NCI-H187 (cell line): ENCODE measurements around the gene SLC25A43.
"Not testable (repeated sequence)": the region's sequence is repeated elsewhere in the genome, so short reads cannot be mapped to it uniquely, and the experiment has no call there.

Experiments
- DNase-seq, 2 experiments: peaks; one replicate each; lab custom pipeline; 2025; lab: John Stamatoyannopoulos, UW

Gene SLC25A43

DNA sequence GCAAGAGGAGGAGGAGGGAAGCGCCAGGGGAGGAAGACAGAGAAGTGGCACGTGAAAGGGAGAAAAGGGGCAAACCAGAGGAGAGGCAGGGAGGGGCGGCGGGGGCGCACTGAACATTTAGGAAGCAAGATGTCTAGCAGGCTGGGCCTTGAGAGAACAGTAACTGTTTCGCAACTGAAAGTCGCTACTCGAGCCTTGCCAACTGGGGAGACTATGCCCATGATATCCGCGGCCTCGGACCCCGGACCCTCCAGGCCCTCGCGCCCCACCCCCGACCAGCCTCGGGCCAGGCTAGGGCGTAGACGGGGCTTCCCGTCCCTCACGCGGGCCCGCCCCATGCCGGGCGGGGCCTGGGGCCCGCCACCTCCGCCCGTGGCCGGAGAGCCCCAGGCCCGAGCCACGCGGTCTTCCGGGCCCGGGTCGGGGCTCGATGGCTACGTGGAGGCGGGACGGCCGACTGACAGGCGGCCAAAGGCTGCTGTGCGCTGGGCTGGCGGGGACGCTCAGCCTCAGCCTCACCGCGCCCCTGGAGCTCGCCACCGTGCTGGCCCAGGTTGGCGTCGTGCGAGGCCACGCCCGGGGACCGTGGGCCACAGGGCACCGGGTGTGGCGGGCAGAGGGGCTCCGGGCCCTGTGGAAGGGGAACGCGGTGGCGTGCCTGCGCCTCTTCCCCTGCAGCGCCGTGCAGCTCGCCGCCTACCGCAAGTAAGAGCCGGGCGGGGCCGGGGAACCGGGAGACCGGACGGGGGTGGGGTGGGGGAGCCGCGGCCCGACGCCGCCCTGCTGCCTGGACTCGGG lies at the start of gene SLC25A43:
Gene SLC25A43 (plus strand): TSS at position 363 of the 798 bp plus-strand sequence. CDS start 68 bp downstream, at position 431.
- DNase-seq: no peak

DNA sequence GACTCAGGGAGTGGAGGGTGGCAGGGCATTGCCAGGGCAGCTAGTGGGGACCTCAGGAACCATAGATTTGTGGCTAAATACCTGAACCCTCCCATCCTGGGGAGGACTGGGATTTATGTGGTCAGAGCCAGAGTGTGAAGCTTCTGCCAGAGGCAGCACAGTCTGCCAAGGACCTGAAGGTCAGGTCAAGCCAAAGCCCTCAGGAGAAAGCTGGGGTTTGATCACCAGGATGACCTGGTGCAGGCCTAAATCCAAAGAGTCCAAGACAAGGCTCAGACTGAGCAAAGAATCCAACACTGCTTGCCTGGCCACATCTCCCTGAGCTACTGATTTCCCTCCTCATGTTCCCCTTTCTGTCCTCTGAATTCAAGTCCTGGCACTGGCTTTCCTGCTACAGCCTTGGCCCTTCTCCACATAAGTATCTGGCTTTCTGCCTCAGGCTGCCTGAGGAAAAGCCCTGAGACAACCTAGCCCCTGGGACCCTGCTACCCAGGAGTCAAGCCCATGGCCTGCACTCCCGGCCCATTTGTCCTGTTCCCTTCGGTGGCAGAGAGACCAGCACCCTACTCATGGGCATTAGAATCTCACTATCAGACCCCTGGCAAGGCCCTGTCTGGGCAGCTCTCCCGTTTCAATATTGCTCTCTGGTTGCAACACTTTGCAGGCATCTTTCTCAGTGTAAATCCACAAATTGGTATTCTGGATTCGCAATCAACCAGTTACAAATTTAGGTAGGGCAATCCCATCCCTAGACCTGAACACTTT lies 39.3 kb upstream of the SLC25A43 start:
- no peak for DNase-seq

DNA sequence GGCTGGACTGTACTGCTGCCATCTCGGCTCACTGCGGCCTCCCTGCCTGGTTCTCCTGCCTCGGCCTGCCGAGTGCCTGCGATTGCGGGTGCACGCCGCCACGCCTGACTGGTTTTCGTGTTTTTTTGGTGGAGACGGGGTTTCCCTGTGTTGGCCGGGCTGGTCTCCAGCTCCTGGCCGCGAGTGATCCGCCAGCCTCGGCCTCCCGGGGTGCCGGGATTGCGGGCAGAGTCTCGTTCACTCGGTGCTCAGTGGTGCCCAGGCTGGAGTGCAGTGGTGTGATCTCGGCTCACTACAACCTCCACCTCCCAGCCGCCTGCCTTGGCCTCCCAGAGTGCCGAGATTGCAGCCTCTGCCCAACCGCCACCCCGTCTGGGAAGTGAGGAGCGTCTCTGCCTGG lies 37.7 kb upstream of the SLC25A43 start:
- DNase-seq: not testable (repeated sequence)

DNA sequence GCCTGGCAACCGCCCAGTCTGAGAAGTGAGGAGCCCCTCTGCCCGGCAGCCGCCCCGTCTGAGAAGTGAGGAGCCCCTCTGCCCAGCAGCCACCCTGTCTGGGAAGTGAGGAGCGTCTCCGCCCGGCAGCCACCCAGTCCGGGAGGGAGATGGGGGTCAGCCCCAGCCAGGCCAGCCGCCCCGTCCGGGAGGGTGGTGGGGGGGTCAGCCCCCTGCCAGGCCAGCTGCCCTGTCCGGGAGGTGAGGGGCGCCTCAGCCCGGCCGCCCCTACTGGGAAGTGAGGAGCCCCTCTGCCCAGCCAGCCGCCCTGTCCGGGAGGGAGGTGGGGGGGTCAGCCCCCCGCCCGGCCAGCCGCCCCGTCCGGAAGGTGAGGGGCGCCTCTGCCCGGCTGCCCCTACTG lies 37.1 kb upstream of the SLC25A43 start:
- DNase-seq: not testable (repeated sequence)

DNA sequence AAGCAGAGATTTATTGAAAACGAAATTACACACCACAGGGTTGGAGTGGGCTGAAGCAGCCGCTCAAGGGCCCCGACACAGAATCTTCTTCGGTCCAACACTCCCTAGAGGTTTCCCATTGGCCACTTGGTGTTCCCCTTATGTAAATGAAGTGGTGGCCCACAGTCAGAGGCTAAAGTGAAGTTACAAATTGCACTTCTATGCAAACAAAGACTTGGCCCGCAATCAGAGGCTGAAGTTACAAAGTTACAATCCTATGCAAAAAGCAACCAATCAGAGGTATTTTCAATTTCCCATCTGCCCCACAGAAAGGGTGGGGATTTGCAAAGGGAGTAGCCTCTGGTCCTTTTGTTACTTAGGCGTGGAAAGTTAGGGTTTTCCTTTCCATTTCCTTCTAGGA lies 35.7 kb upstream of the SLC25A43 start:
- no peak for DNase-seq

DNA sequence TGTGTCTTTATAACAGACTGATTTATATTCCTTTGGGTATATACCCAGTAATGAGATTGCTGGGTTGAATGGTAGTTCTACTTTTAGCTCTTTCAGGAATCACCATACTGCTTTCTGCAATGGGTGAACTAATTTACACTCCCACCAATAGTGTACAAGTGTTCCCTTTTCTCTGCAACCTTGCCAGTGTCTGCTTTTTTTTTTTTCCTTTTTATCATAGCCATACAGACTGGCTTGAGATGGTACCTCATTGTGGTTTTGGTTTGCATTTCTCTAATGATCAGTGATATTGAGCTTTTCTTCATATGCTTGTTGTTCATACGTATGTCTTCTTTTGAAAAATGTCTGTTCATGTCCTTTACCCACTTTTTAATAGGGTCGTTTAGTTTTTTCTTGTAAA lies 27.3 kb upstream of the SLC25A43 start:
- not testable (repeated sequence) for DNase-seq

DNA sequence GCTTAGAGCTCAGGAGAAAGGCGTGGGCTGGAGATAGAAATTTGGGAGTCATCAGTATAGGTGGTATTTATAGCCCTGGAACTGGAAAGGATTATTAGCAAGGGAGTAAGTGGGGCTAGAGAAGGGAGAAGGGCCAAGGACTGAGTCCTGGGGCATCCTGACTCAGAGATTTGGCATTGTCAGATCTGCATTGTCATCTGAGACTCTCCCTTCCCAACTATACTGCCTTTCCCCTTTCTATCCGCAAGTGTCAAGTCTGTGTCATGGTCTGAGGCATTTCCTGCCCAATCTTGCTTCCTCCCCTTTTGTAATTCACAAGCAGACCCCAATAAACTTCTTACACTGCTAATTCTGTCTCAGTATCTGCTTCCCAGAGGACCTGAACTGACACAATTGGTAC lies 24.4 kb upstream of the SLC25A43 start:
- DNase-seq: no peak

DNA sequence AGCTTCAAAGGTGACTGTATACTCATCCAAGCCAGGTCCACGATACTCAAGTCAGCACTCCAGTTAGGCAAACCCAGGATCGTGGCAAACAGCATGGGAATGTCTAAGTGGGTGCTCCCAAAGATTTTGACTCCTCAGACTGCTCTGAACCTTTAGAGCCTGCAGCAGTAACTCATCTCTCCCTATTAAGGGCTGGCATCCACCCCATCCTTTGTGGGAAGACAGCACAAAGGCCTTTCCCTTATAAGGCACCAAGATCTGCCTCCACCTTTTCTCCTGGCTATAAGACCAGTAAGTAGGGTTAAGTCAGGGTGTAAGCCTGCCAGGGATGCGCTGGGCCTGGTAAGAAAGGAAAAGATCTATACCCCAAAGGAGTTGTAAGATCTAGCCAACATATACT lies 23.6 kb upstream of the SLC25A43 start:
- DNase-seq: no peak

DNA sequence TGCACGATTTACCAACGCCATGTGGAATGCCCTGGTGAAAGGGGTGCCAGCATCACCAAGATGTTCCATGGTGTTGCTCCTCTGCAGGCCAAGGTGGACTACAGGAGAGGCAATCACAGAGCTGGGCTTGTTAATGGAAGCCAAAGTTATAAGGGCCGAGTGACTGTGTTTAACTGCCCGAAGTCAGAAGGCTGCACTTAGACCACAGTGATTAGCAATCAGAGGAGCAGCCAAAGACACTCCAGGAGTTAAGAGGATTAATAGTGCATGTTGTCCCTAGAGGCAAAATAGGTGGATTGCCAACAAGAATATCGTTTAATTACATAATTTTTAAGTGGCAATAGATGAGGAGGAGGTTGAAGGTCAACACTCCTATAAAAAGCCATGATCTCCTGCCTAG lies 22.8 kb upstream of the SLC25A43 start:
- DNase-seq: no peak

DNA sequence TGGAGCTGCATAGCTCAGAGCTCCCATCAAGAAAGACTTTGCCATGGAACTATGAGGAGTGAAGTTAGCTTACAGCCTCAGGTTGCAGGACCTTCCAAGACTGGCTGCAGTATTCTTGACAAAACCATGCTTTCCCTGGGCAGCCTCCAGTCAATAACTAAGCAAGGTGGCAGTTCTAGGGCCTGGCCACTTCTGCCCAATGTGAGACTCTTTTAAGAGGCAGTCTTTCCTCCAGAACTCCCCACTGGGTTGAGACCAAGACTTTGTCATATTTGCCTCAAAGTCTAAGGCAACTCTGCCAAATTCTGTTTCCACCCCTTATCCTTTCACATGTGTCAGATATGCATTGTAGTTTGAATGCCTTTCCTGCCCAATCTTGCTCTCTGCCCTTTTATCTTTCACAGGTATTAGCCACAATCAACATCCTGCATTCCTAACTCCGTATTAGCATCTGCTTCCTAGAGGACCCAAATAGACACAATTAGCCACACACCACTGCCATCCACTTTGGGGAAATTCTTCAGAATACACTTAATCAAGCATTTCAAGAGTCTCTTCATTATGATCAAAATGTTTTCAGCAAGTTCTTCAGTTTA lies 17.7 kb upstream of the SLC25A43 start:
- DNase-seq: no peak

DNA sequence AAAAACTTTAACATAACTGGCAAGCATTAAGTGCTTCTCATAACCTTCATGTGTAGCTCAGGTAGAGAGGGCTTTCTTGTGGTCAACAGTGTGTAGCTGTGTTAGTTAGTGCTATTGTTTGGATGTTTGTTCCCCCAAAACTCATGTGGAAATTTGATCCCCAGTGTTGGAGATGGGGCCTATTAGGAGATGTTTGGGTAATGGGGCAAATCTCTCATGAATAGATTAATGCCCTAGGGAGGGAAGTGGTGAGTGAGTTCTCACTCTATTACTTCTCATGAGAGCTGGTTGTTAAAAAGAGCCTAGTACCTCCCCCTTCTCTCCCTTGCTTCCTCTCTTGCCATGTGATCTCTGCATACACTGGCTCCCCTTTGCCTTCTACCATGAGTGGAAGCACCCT lies 16.5 kb upstream of the SLC25A43 start:
- DNase-seq: no peak

DNA sequence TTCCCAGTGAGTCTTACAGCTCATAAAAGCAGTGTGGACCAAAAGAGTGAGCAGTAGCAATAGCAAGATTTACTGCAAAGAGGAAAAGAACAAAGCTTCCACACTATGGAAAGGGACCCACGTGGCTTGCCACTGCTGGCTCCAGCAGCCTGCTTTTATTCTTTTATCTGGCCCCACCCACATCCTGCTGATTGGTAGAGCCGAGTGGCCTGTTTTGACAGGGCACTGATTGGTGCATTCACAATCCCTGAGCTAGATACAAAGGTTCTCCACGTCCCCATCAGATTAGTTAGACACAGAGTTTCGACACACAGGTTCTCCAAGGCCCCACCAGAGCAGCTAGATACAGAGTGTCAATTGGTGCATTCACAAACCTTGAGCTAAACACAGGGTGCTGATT lies 12.5 kb upstream of the SLC25A43 start:
- not testable (repeated sequence) for DNase-seq

DNA sequence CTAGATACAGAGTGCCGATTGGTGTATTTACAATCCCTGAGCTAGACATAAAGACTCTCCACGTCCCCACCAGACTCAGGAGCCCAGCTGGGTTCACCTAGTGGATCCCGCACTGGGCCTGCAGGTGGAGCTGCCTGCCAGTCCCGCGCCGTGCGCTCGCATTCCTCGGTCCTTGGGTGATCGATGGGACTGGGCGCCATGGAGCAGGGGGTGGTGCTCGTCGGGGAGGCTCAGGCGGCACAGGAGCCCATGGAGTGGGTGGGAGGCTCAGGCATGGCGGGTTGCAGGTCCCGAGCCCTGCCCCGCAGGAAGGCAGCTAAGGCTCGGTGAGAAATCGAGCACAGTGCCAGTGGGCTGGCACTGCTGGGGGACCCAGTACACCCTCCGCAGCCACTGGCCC lies 11.7 kb upstream of the SLC25A43 start:
- DNase-seq: not testable (repeated sequence)

DNA sequence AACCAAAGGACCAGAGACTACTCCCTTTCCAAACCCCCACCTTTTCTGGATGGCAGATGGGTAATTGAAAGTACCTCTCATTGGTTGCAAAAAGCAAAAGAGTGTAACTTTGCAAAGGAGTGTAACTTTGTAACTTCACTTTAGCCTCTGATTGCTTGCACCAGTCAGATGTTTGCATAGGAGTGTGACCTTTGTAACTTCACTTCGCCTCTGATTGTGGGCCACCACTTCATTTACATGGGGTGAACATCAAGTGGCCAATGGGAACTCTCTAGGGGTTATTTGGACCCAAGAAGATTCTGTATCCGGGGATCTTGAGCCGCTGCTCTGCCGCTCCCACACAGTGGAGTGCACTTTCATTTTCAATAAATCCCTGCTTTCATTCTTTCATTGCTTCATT lies 9.9 kb upstream of the SLC25A43 start:
- DNase-seq: no peak

DNA sequence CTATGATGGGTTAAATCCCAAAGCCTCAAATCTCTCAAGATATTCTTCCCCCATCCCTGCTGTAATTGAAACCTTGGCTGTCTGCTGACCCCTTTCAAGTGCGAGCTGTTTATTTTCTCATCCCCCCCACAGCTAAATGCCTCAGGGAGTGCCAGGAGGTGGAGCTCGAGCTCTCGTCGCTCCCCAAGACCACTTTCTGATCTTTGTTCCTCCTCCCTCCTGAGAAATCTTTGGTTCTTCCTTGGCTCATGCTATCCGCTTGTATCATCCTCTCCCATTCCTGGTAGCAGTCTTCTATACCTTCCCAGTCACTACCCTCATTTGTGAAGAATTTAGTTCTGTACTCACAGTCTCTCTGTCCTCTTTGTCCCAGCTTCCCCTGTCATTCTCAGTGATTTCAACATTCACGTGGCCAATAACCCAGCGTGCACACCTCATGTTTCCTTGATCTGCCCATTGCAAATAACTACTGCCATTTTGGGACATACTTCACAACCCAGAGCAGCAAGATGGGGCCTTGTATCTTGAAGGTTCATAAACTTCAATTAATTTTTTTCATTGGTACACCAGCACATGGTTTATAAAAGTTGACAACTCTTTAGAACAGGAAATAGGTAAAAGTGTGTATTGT lies 9.2 kb upstream of the SLC25A43 start:
- no peak for DNase-seq

DNA sequence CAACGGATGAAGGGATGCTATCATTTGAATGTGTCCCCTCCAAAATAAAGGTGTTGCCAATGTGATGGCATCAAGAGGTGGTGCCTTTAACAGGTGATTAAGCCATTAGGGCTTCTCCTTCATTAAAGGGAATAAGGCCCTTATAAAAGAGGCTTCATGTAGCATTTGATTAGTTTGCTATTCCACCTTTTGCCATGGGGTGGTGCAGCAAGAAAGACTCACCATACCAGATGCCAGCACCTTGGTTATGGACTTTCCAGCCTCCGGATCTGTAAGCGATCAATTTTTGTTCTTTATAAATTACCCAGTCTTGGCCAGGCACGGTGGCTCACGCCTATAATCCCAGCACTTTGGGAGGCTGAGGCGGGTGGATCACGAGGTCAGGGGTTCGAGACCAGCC lies 7.9 kb upstream of the SLC25A43 start:
- no peak for DNase-seq

DNA sequence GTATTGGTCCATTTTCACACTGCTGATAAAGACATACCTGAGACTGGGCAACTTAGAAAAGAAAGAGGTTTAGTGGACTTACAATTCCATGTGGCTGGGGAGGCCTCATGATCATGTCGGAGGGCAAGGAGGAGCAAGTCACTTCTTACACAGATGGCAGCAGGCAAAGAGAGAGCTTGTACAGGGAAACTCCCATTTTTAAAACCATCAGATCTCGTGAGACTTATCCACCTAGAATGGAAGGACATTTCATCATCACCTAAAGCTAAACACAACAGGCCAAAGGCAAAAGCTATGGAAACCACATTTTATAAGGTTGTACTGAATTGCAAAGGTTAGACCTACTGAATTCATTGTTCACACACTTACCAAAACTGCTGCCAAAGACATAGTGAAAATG lies 6.0 kb upstream of the SLC25A43 start:
- DNase-seq: no peak

DNA sequence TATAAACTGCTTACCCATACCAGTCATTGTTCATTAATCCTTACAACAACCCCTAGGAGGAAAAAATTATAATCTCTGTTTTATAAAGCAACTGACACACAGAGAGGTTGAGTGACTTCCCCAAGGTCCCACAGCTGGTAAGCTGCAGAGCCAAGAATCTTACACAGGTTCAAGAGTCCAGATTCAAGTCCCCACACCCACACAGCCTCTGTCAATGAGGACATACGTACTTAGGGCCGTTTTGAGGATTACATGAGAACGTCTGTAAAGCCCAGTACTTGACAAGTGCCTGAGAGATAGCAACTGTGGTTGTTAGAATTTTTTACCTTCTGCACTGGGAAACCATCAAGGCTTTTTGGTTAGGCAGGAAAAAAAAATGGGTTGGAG lies 556 bp upstream of the SLC25A43 start:
- no peak for DNase-seq

DNA sequence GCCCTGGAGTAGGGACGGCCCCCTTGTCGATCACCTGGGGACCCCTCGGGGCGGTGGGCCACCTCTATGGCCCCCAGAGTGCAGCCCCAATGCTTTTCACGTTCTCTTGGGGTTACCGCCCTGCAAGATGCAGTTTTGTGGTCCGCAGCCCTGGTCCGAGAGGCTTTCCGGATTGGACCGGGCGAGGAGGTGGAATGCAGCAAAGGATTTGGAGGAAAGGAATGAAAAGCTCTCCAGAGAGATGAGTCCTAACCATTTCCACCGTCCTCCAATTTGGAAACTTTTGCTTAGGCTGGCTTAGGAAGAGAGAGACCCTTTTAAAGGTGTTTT lies 601 bp downstream of the SLC25A43 start:
- DNase-seq: no peak

DNA sequence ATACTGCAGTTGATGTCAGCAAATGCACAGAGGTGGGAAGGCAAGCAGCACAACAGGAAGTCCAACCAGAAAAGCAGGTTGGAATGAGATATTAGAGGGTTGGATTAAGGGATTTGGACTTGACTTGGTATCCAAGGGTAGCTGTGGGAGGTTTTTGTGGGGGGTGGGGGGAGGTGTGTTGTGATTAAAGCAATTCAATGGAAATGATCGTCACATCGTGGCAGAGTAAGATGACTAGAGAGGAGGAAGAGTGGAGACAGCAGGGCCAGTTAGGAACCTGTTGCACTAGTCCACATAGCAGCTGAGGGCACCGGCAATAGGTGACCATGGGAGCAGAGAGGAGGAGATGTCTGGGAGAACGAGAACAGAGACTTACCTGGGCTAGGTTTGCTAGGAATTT lies 2.4 kb downstream of the SLC25A43 start:
- no peak for DNase-seq

DNA sequence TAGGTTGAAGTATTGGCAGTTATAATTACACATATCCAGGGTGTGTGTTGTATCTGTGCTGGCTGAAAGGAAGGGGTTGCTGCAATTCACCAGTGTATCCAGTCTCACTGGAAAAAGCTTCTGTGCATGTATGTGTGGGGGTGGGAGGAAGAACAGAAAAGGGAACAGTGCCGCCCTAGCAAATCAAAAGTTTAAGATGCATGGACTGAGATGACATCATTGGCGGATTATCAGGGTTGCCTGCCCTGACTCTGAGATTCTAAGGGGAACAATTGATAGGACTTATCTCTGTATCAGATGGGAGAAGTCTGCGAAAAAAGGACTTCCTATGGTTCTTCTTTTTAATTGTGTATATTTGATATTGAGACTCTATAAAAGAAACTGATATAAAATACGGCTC lies 3.5 kb downstream of the SLC25A43 start:
- DNase-seq: no peak

DNA sequence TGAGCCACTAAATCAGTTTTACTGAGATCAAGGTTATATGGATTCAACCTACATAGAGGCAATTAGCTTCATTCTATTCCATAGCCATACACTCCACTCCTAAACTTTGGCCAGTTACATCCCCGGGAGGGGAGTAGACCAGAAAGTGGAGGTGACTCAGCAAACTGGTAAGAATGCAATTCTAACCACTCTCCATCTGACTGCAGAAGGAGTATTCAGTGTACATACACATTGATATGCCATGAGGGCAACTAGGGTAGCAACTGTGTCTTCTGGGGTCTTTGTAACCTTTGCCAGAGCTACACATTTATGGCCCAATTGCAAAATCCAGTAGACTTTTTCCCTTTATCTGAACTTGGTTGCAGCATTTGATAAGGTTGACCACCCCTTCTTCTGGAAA lies 7.6 kb downstream of the SLC25A43 start:
- DNase-seq: no peak

DNA sequence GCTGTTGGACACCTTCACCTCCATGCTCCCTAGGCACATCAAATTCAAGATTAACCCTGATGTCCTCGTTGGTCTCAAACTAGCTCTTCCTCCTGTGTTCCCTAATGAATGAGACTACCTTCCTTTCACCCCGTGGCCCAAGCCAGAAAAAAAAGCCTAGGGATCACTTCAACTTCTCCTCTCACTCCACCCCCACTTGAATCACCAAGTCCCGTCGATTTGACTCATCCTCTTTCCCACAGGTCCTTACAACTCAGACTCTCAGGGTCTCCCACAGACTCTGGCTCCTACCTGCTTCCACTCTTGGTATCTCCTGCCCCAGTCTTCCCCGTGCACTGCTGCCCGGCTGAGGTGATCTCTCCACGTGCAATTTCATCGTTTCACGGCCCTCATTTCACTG lies 8.5 kb downstream of the SLC25A43 start:
- no peak for DNase-seq
